Measurements from ENCODE around the gene NR3C2. TPM values are rescaled to one million over a fixed set of nuclear protein-coding genes. Genes with fewer than 3 reads are reported as not detected.

The NR3C2 gene
- total and polyA plus RNA-seq, 12 donors, result 1.1 to 19.8 (median 11.7) TPM

GRCh38 chr4:148114436-148114835 is 327.8 kb downstream of the NR3C2 start:
- Histone ChIP-seq H3K4me1 (replicated peaks in 1 of 2) (peaks cover 7% of the 10 kb centered on the region in 2 donors), H3K27me3 (no peaks in the 10 kb centered on the region), H3K4me3 (no peak overlapping the region), H3K27ac (no peak overlapping the region), H3K9me3 (replicated peaks in 1 of 3) (no peaks in the 10 kb centered on the region), H3K36me3 (replicated peaks in 1 of 2) (no peaks in the 10 kb centered on the region)
- DNase-seq, result no peak
- no peak for TF ChIP-seq POLR2A (IDR thresholded peaks at IDR 0.05)
- TF ChIP-seq CTCF (IDR thresholded peaks at IDR 0.05), result no peak
- intact Hi-C loops (cut with DNase I), result no loop called here

DNA sequence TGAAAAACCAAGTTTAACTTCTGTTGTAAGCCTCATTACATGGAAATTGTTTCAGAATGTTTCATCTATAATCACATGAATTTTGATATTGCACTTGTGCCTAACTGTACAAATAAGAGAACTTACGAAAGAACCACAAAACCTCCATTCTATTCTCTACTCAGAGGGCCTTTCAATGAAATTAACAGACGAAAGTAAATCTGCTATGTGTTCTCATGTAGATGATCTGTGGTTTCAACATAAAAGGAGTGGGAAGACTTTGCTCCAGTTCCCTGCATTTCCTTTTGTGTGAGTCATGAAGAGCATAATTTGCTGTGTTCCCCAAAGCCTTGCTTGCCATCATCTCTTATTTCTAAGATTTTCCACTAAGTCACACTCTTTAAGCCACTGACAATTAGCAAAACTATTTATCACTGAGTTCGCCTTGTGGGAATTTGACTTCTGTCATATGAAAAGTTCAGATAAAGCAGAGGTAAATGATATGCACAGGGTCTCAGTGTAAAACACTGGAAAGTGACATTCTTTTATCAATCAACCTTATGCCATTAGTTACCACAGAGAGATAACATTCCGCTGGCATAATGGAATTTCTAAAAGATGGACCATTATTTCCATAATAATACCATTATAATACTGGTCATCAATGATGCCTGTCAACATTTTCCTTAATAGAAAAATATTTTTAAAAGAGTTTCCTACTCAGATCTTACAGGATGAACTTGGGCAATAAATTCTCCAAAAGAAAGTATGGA is 329.8 kb downstream of the NR3C2 start:
- H3K27me3 ChIP-seq, result no peaks in the 10 kb centered on the region
- WGBS, 4 donors, result 77 to 92% (median 85%) methylated on average over 4 of the region's 4 CpGs
- DNase-seq, result no peak
- H3K36me3 ChIP-seq (replicated peaks in 1 of 2), result no peaks in the 10 kb centered on the region
- peaks cover 7% of the 10 kb centered on the region in 2 donors for H3K4me1 ChIP-seq (replicated peaks in 1 of 2)
- no peaks in the 10 kb centered on the region for H3K9me3 ChIP-seq (replicated peaks in 1 of 3)
- H3K4me3 ChIP-seq, result no peak overlapping the region
- no peak overlapping the region for H3K27ac ChIP-seq
- no peak for TF ChIP-seq POLR2A (IDR thresholded peaks at IDR 0.05)
- TF ChIP-seq CTCF (IDR thresholded peaks at IDR 0.05), result no peak
- intact Hi-C loops (cut with DNase I), result no loop called here

- intact Hi-C loops (cut with DNase I), result no loop called here
- H3K27ac ChIP-seq, result no peak overlapping the region
- H3K27me3 ChIP-seq, result no peaks in the 10 kb centered on the region
- WGBS, 4 donors, result 97 to 100% (median 99%) methylated on average over 3 of the region's 3 CpGs
- H3K4me3 ChIP-seq, result no peak overlapping the region
- no peaks in the 10 kb centered on the region for H3K36me3 ChIP-seq (replicated peaks in 1 of 2)
- H3K4me1 ChIP-seq (replicated peaks in 1 of 2), result no peaks in the 10 kb centered on the region
- no peak for TF ChIP-seq POLR2A (IDR thresholded peaks at IDR 0.05)
- no peak for TF ChIP-seq CTCF (IDR thresholded peaks at IDR 0.05)
- H3K9me3 ChIP-seq (replicated peaks in 1 of 3), result no peaks in the 10 kb centered on the region
- no peak for DNase-seq
Observed at GRCh38 chr4:148110169-148110568, 332.0 kb downstream of the NR3C2 start.

DNA sequence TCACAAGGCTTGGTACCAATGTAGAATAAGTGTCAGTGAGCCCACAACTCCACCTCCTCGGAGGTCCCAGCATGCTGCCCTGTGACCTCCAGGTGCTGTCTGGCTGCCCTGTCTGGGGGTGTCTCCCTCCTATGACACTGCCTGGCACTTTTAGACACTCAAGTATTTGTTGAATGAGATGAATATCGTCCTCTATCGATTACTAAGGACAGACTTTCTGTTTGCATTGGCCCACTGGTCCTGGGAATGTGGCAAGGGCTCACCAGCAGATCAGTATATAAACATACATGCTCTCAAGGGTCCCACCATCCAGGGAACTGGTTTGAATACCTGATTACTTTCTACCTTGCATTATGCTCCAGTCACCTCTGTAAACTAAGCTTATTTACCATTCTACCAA is 333.0 kb downstream of the NR3C2 start:
- Histone ChIP-seq H3K9me3 (replicated peaks in 1 of 3) (no peaks in the 10 kb centered on the region), H3K27me3 (no peaks in the 10 kb centered on the region), H3K4me1 (replicated peaks in 1 of 2) (no peaks in the 10 kb centered on the region), H3K36me3 (replicated peaks in 1 of 2) (no peaks in the 10 kb centered on the region), H3K4me3 (no peak overlapping the region), H3K27ac (no peak overlapping the region)
- 85 to 97% (median 89%) methylated on average over 3 of the region's 3 CpGs for WGBS, 4 donors
- DNase-seq, result no peak
- TF ChIP-seq CTCF (IDR thresholded peaks at IDR 0.05) (no peak), POLR2A (IDR thresholded peaks at IDR 0.05) (no peak)
- intact Hi-C loops (cut with DNase I), result no loop called here

Measured in adrenal gland (tissue), 12 donors.